H4 (cell line): ENCODE measurements around the gene OR8G1. TPM values are rescaled to one million over a fixed set of nuclear protein-coding genes. Genes with fewer than 3 reads are reported as not detected.
"Not testable (repeated sequence)": the region's sequence is repeated elsewhere in the genome, so short reads cannot be mapped to it uniquely, and the experiment has no call there.

Experiments
- DNase-seq: peaks from one replicate; pipeline ENCODE4 v3.0.0-alpha.2; 2015; ENCODE audit warnings: low spot score
- total RNA-seq: library from RNA; depleted of rRNA; stranded (reverse); fragments of >200 nt; shearing (Covaris generic); gene quantifications from 2 replicates; pipeline ENCODE4 v1.2.3, GENCODE V29; 2014; rRNA removed

OR8G1 gene
- total RNA-seq, 1 experiment from 2014 or later, result not detected

DNA sequence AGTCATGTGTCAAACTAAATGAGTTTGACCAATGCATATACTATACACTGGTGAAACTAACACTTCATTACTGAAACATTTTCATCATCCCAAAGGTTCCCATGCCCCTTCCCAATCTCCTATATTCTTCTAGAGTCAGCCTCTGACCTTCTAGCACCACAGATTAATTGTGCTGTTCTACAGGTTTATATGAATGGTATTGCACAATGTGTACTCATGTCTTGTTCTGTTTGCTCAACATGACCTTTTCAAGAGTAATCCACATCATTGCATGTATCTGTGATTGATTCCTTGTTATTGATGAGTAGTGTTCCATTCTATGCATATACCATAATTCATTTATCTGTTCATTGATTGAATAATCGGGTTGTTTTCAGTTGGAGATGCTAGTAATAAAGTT is 7.5 kb upstream of the OR8G1 start:
- DNase-seq, result no peak

DNA sequence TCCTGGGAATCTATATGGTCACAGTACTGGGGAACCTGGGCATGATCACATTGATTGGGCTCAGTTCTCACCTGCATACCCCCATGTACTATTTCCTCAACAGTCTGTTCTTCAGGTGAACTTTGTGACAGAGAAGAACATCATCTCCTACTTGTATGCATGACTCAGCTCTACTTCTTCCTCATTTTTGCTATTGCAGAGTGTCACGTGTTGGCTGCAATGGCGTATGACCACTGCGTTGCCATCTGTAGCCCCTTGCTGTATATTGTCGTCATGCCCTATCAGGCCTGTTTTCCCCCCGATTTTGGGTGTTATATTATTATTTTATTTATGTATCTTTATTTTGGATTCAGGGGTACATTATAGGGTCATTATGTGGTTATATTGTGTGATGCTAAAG is 2.4 kb upstream of the OR8G1 start:
- DNase-seq, result no peak

DNA sequence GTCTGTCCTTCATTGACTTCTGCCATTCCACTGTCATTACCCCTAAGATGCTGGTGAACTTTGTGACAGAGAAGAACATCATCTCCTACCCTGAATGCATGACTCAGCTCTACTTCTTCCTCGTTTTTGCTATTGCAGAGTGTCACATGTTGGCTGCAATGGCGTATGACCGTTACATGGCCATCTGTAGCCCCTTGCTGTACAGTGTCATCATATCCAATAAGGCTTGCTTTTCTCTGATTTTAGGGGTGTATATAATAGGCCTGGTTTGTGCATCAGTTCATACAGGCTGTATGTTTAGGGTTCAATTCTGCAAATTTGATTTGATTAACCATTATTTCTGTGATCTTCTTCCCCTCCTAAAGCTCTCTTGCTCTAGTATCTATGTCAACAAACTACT is 9.0 kb downstream of the OR8G1 start:
- DNase-seq, result not testable (repeated sequence)

DNA sequence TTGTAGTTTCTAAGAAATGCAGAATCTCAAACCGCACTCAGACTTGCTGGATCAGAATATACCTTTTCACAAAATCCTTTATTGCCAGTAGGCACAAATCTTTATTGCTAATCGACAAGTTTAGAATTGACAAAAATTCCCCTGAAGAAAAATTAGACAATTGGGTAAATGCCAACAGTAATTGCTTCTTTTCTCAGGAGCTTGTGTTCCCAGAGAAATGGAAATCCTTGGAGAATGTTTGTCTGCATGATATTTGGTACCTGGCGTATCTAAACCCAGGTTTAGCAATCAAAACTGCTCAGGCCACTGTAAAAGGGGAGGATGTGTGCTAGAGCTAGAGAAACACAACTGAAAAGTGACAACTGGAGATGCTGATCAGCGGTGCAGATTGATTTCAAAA is 15.2 kb downstream of the OR8G1 start, which contains the start of gene OR8G5:
Gene OR8G5 (plus strand): TSS at position 301 of the 400 bp plus-strand sequence. CDS start 8,556 bp downstream, outside the sequence.
- DNase-seq, result no peak

GRCh38 chr11:124265041-124265440 is 24.1 kb downstream of the OR8G1 start:
- not testable (repeated sequence) for DNase-seq

- not testable (repeated sequence) for DNase-seq
Measured at GRCh38 chr11:124270886-124271285, 30.0 kb downstream of the OR8G1 start.

- DNase-seq, result no peak
Measured at GRCh38 chr11:124274000-124274399, 33.1 kb downstream of the OR8G1 start.

- peak; percentile 92 for DNase-seq
Measured at GRCh38 chr11:124276081-124276480, 35.2 kb downstream of the OR8G1 start.

DNA sequence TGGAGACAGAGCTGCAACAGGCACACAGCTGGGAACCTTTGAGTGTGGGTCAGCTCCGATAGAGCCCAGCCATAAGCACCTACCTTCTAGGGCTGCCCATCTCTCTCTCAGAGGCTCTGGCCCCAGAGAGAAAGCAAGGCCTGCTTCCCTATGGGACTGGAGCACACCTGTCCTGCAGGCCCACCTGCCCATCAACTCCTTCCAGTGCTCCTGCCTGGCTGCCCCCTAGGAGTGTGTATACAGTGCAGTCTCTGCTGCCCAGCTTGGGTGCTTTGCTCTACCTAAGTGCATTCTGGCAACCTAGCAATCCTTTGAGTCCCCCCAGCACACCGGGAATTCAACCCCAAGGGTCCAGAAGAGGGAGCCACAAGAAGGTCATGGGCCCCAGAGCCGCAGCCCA is 36.3 kb downstream of the OR8G1 start:
- no peak for DNase-seq

DNA sequence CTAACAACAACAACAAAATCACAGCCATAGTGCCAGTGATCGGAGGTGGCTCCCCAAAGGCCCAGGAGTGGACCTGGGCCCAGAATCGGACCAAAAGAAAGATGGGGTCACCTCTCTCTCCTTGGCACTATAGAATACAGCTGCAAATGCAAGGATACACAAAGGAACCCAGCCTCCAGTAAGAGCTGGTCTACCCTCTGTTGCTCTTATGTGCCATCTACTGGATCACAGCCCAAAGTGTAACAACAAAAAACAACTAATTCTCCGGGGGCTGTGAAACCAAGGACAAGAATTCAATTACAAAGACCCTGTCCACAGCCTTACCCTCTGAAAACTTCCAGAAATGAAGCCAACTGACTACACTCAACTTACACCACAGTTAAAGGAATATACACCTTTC is 36.9 kb downstream of the OR8G1 start:
- peak; percentile 37 for DNase-seq

GRCh38 chr11:124278261-124278660 is 37.4 kb downstream of the OR8G1 start:
- no peak for DNase-seq

GRCh38 chr11:124285610-124286344 is 44.9 kb downstream of the OR8G1 start:
- DNase-seq, result peak; percentile 89

GRCh38 chr11:124294687-124295086 is 53.8 kb downstream of the OR8G1 start:
- no peak for DNase-seq

- no peak for DNase-seq
Measured at GRCh38 chr11:124296016-124296415, 55.1 kb downstream of the OR8G1 start.

DNA sequence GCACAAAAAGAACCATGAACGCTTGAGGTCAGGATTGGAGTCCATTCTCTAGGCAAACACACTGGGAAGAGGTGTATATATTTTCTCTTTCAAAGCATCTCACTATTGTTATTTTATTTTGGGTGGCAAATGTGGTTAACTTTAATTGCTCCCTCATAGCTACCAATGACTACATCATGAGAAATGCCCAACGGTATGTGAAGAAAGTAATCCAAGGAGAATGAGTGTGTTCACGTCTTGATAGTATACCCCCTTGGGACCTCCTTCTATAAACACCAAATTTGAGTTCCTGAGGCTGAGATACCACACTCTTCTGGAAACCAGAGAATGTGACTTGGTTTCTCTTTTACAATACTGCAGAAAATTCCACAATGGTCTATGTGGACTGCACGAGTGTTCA is 57.0 kb downstream of the OR8G1 start:
- DNase-seq, result peak; percentile 30

GRCh38 chr11:124301548-124301947 is 60.7 kb downstream of the OR8G1 start:
- peak; percentile 69 for DNase-seq

- DNase-seq, result no peak
Measured at GRCh38 chr11:124302347-124303125, 61.6 kb downstream of the OR8G1 start.

Other genes with a start within 250 kb of the OR8G1 start
- not detected in 2 replicates for gene OR10G6, start 245.9 kb upstream of the OR8G1 start, total RNA-seq
- gene OR10G4, start 228.1 kb upstream of the OR8G1 start, total RNA-seq, result not detected in 2 replicates
- not detected in 2 replicates for gene OR10G9, start 218.1 kb upstream of the OR8G1 start, total RNA-seq
- gene OR10G8, start 214.3 kb upstream of the OR8G1 start, total RNA-seq, result not detected in 2 replicates
- gene OR10G7, start 199.8 kb upstream of the OR8G1 start, total RNA-seq, result not detected in 2 replicates
- 28.0 and 29.3 TPM in 2 replicates for gene VWA5A, start 125.6 kb upstream of the OR8G1 start, total RNA-seq
- gene OR10D3, start 57.8 kb upstream of the OR8G1 start, total RNA-seq, result not detected in 2 replicates
- gene OR8G5, start 15.3 kb downstream of the OR8G1 start, total RNA-seq, result not detected in 2 replicates
- gene OR8D1, start 72.9 kb downstream of the OR8G1 start, total RNA-seq, result not detected in 2 replicates
- gene OR8D2, start 79.1 kb downstream of the OR8G1 start, total RNA-seq, result not detected in 2 replicates
- gene OR8B2, start 143.4 kb downstream of the OR8G1 start, total RNA-seq, result not detected in 2 replicates
- not detected in 2 replicates for gene OR8B3, start 157.9 kb downstream of the OR8G1 start, total RNA-seq
- not detected in 2 replicates for gene OR8B4, start 183.8 kb downstream of the OR8G1 start, total RNA-seq
- gene OR8B8, start 204.6 kb downstream of the OR8G1 start, total RNA-seq, result not detected in 2 replicates